Muscle of back (tissue), 11 donors: ENCODE data around the gene NATD1. TPM values are rescaled to one million over a fixed set of nuclear protein-coding genes. Genes with fewer than 3 reads are reported as not detected.

Source experiments
- DNase-seq, 3 donors: peaks; one replicate each; pipeline versions ENCODE4 v3.0.0 to v3.0.0-alpha.2; 2013
- polyA plus RNA-seq, 10 donors: library from polyadenylated mRNA; unstranded; fragments of 120-200 nt; gene quantifications; one replicate each; pipeline ENCODE4 v1.2.1, GENCODE V29; 2013; ENCODE audit not compliant: insufficient read length in 10 of 10

NATD1 gene
- polyA plus RNA-seq, 10 donors: 9.8 to 18.1 (median 15.1) TPM

- DNase-seq: no peak
These were observed 39.9 kb upstream of the NATD1 start for GRCh38 chr17:21292867-21293830.

- no peak for DNase-seq
These were observed 38.7 kb upstream of the NATD1 start for GRCh38 chr17:21291862-21292261.

- DNase-seq: no peak
These were observed 38.1 kb upstream of the NATD1 start for GRCh38 chr17:21291357-21291756.

GRCh38 chr17:21289902-21290571 is 36.8 kb upstream of the NATD1 start:
- DNase-seq: peak in 1 of 3 donors; percentile 34

GRCh38 chr17:21289175-21289901 is 36.1 kb upstream of the NATD1 start:
- DNase-seq: no peak

- DNase-seq: peak in 1 of 3 donors; percentile 27
These were observed 35.4 kb upstream of the NATD1 start for GRCh38 chr17:21288571-21289017.

GRCh38 chr17:21287703-21288449 is 34.7 kb upstream of the NATD1 start:
- peak; percentile 82 to 86 (median 85) for DNase-seq

GRCh38 chr17:21286909-21287702 is 33.9 kb upstream of the NATD1 start:
- DNase-seq: no peak

- peak; percentile 64 to 92 (median 84) for DNase-seq
These were observed 33.0 kb upstream of the NATD1 start for GRCh38 chr17:21286066-21286770.

- peak in 1 of 3 donors; percentile 65 for DNase-seq
These were observed 32.2 kb upstream of the NATD1 start for GRCh38 chr17:21285164-21286065.

- peak; percentile 98 to 99 (median 99) for DNase-seq
These were observed 31.3 kb upstream of the NATD1 start, which contains the start of gene MAP2K3 for GRCh38 chr17:21284319-21285163. TSS of gene MAP2K3 (plus strand) at chr17:21284711. CDS start at chr17:21284921, 210 bp downstream.

- DNase-seq: no peak
These were observed 30.5 kb upstream of the NATD1 start for GRCh38 chr17:21283482-21284318.

- DNase-seq: no peak
These were observed 29.6 kb upstream of the NATD1 start for GRCh38 chr17:21282850-21283249.

GRCh38 chr17:21282231-21282630 is 29.0 kb upstream of the NATD1 start:
- peak in 1 of 3 donors; percentile 94 for DNase-seq

- peak; percentile 71 to 87 (median 82) for DNase-seq
These were observed 26.9 kb upstream of the NATD1 start for GRCh38 chr17:21280081-21280518.

- no peak for DNase-seq
These were observed 26.4 kb upstream of the NATD1 start for GRCh38 chr17:21279582-21279981.

GRCh38 chr17:21279198-21279535 is 26.0 kb upstream of the NATD1 start:
- DNase-seq: no peak
